ENCODE results near the gene EFNA5.

The EFNA5 gene

DNA sequence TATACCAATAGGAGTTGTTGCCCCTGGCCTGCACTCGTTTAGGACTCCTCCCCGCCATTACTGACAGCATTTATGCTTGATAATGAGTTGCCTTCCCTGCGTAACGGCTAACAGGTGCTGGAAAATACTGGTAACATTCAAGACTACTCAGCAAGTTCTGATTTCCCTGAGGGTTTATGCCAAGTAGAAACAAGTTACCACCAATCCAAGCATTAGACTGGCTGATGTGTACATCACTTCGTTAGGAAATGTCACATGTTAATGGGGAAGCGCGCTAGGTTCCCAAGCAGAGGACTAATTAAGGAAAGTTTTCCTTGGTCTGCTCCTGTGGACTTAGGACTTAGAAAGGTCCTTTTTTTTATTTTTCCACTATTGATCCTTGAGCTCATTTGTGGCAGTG lies 302.1 kb downstream of the EFNA5 start:
- Histone ChIP-seq H3K27ac (no peak overlapping the region), H3K36me3 (no peaks in the 10 kb centered on the region), H3K27me3 (ENCODE audit: insufficient read depth, low read depth, severe bottlenecking) (no peaks in the 10 kb centered on the region), H3K4me3 (ENCODE audit: low read depth, low read length) (no peak overlapping the region), H3K9me3 (ENCODE audit: severe bottlenecking) (no peaks in the 10 kb centered on the region)
- DNase-seq: no peak
- TF ChIP-seq, protein P1, sequence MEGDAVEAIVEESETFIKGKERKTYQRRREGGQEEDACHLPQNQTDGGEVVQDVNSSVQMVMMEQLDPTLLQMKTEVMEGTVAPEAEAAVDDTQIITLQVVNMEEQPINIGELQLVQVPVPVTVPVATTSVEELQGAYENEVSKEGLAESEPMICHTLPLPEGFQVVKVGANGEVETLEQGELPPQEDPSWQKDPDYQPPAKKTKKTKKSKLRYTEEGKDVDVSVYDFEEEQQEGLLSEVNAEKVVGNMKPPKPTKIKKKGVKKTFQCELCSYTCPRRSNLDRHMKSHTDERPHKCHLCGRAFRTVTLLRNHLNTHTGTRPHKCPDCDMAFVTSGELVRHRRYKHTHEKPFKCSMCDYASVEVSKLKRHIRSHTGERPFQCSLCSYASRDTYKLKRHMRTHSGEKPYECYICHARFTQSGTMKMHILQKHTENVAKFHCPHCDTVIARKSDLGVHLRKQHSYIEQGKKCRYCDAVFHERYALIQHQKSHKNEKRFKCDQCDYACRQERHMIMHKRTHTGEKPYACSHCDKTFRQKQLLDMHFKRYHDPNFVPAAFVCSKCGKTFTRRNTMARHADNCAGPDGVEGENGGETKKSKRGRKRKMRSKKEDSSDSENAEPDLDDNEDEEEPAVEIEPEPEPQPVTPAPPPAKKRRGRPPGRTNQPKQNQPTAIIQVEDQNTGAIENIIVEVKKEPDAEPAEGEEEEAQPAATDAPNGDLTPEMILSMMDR (IDR thresholded peaks at IDR 0.05; ENCODE audit: low read depth, low read length): no peak

DNA sequence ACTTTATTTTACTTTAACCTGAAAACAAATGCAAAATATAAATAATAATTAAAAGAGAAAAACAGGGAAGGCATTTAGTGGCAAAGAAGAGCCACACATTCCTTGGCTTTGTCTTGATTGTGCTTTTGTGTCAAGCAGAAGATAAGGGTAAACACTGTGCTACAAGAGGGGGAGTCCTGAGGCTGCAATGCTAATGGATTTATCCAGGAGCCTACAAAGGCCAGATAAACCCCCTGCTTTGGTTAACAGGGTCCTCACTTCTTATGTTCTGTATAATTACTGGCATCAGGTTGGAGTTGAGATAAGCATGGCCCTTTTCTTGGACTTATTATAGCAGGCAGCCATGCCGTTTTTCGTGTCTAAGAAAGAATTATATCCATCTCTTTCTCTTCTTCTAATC lies 302.8 kb downstream of the EFNA5 start:
- no peak overlapping the region for H3K4me3 ChIP-seq (ENCODE audit: low read depth, low read length)
- no peak for DNase-seq
- H3K27me3 ChIP-seq (ENCODE audit: insufficient read depth, low read depth, severe bottlenecking): no peaks in the 10 kb centered on the region
- no peaks in the 10 kb centered on the region for H3K9me3 ChIP-seq (ENCODE audit: severe bottlenecking)
- no peak overlapping the region for H3K27ac ChIP-seq
- TF ChIP-seq, protein P1 (IDR thresholded peaks at IDR 0.05; ENCODE audit: low read depth, low read length): no peak
- no peaks in the 10 kb centered on the region for H3K36me3 ChIP-seq

GRCh38 chr5:107367480-107367879 lies 303.3 kb downstream of the EFNA5 start:
- no peak for DNase-seq
- TF ChIP-seq, protein P1 (IDR thresholded peaks at IDR 0.05; ENCODE audit: low read depth, low read length): no peak
- Histone ChIP-seq H3K36me3 (no peaks in the 10 kb centered on the region), H3K9me3 (ENCODE audit: severe bottlenecking) (no peaks in the 10 kb centered on the region), H3K4me3 (ENCODE audit: low read depth, low read length) (no peak overlapping the region), H3K27ac (no peak overlapping the region), H3K27me3 (ENCODE audit: insufficient read depth, low read depth, severe bottlenecking) (no peaks in the 10 kb centered on the region)

- Histone ChIP-seq H3K27me3 (ENCODE audit: insufficient read depth, low read depth, severe bottlenecking) (no peaks in the 10 kb centered on the region), H3K27ac (no peak overlapping the region), H3K4me3 (ENCODE audit: low read depth, low read length) (no peak overlapping the region), H3K36me3 (no peaks in the 10 kb centered on the region), H3K9me3 (ENCODE audit: severe bottlenecking) (no peaks in the 10 kb centered on the region)
- TF ChIP-seq, protein P1 (IDR thresholded peaks at IDR 0.05; ENCODE audit: low read depth, low read length): no peak
- no peak for DNase-seq
Measured at GRCh38 chr5:107365320-107366109, 305.2 kb downstream of the EFNA5 start.

DNA sequence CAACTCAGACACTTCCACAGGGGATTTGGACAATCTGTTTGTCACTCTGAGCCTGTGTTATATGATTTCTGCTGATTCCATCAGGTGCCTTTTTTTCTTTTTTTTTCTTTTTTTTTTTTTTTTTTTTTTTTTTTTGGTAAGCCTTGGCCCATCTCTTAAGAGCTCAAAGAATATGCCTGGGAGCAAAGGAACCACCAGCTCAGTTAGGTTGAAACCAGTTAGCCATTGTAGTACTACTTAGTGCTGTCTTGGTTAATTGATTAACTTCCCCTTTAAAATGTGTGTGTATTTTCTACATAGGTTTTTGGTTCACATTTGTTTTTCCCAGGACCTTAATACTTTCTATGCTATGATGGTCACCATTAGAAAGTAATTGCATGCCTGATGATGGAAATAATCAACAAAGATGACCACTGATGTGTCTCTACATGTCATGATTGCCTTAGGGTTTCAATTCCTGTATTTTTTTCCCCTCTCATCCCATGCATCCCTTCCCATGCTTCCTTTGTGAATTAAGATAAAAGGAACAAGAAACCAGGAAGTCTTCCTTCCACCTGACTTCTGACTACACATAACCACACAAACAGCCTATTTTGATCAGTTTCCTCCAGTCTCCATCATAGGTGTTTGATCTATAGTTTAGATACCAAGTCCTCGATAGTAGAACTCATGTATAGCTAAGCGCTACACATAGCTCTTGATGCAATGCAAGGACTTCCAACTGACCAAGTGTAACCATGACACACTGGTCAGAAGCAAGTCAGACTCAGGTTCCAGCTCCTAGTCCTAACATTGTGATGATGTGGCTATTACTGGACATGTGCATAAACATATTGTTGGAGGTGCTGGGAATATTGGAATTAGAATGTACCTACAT lies 306.1 kb downstream of the EFNA5 start:
- no peak for DNase-seq
- H3K4me3 ChIP-seq (ENCODE audit: low read depth, low read length): no peak overlapping the region
- no peaks in the 10 kb centered on the region for H3K36me3 ChIP-seq
- no peak overlapping the region for H3K27ac ChIP-seq
- no peaks in the 10 kb centered on the region for H3K27me3 ChIP-seq (ENCODE audit: insufficient read depth, low read depth, severe bottlenecking)
- TF ChIP-seq, protein P1 (IDR thresholded peaks at IDR 0.05; ENCODE audit: low read depth, low read length): no peak
- no peaks in the 10 kb centered on the region for H3K9me3 ChIP-seq (ENCODE audit: severe bottlenecking)

All from WERI-Rb-1 (cell line).